GM18519 (cell line): ENCODE results near the gene AGL.
"Not testable (repeated sequence)": the region's sequence is repeated elsewhere in the genome, so short reads cannot be mapped to it uniquely, and the experiment has no call there.

Experiments
- ATAC-seq: cut with Tn5 transposase; IDR thresholded peaks from one replicate; pipeline ENCODE4 v1.9.1; 2021; ENCODE audit warnings: mild to moderate bottlenecking, moderate library complexity; ENCODE audit not compliant: unreplicated experiment, low FRiP score

The AGL gene

GRCh38 chr1:99972066-99972465 is 121.9 kb downstream of the AGL start:
- not testable (repeated sequence) for ATAC-seq
